SU-DHL-6 (cell line): Measurements from ENCODE around the gene ACER3.
"Not testable (repeated sequence)": the region's sequence is repeated elsewhere in the genome, so short reads cannot be mapped to it uniquely, and the experiment has no call there.

ENCODE experiments used
- CTCF ChIP-seq: fragments of 200-600 bp; sonication (generic); IDR thresholded peaks from one replicate; pipeline ENCODE4 v1.5.1; 2017; ENCODE audit warnings: antibody characterized with exemption, mild to moderate bottlenecking, low read length, moderate library complexity; ENCODE audit not compliant: insufficient read depth, poor library complexity, severe bottlenecking
- EZH2phosphoT487 ChIP-seq: fragments of 200-600 bp; sonication (generic), shearing (Covaris generic); conservative IDR thresholded peaks from 2 replicates; pipeline ENCODE4 v1.6.1; 2018; ENCODE audit warnings: mild to moderate bottlenecking, antibody characterized with exemption, low read length, moderate library complexity, mixed read lengths

- not testable (repeated sequence) for TF ChIP-seq CTCF, EZH2phosphoT487
These were observed 187.3 kb downstream of the ACER3 start for GRCh38 chr11:77047928-77048446.
